Neuron (in vitro differentiated cells): ENCODE data around the gene AIDA.
A peak's percentile ranks its signal among the peaks of the same experiment; 100 is the strongest.

Experiments
- H2AFZ ChIP-seq: one replicate; pipeline ENCODE4 v1.6.1; 2013; ENCODE audit warnings: low read depth, mild to moderate bottlenecking, inconsistent platforms, low read length, moderate library complexity
- H3K27me3 ChIP-seq: one replicate; pipeline ENCODE4 v1.6.1; 2013; ENCODE audit warnings: low read length; ENCODE audit not compliant: insufficient read depth
- H3K36me3 ChIP-seq: one replicate; pipeline ENCODE4 v1.6.1; 2013; ENCODE audit warnings: low read length; ENCODE audit not compliant: insufficient read depth
- H3K4me1 ChIP-seq: one replicate; pipeline ENCODE4 v1.6.1; 2013; ENCODE audit warnings: low read length; ENCODE audit not compliant: insufficient read depth
- H3K4me3 ChIP-seq: 2 replicates; pipeline ENCODE4 v1.5.1; 2013; ENCODE audit warnings: mild to moderate bottlenecking, low read length, moderate library complexity
- H3K9me3 ChIP-seq: one replicate; pipeline ENCODE4 v1.6.1; 2013; ENCODE audit warnings: low read length

AIDA gene

GRCh38 chr1:222653178-222653827 is 59.0 kb downstream of the AIDA start:
- Histone ChIP-seq H3K36me3 (peaks cover 71% of the 10 kb centered on the region), H3K27me3 (no peaks in the 10 kb centered on the region), H3K9me3 (no peaks in the 10 kb centered on the region), H2AFZ (no peak overlapping the region), H3K4me3 (no peak overlapping the region), H3K4me1 (no peaks in the 10 kb centered on the region)

- Histone ChIP-seq H3K36me3 (peaks cover 69% of the 10 kb centered on the region), H3K9me3 (no peaks in the 10 kb centered on the region), H2AFZ (no peak overlapping the region), H3K4me3 (no peak overlapping the region), H3K27me3 (no peaks in the 10 kb centered on the region), H3K4me1 (no peaks in the 10 kb centered on the region)
Observed at GRCh38 chr1:222652676-222653075, 59.6 kb downstream of the AIDA start.

GRCh38 chr1:222644636-222644980 is 67.7 kb downstream of the AIDA start:
- Histone ChIP-seq H3K4me1 (peaks cover 10% of the 10 kb centered on the region), H3K4me3 (peak overlapping the region; percentile 59), H3K36me3 (peaks cover 10% of the 10 kb centered on the region), H2AFZ (peak overlapping the region; percentile 67), H3K9me3 (no peaks in the 10 kb centered on the region), H3K27me3 (no peaks in the 10 kb centered on the region)

GRCh38 chr1:222643938-222644635 is 68.2 kb downstream of the AIDA start:
- Histone ChIP-seq H3K27me3 (no peaks in the 10 kb centered on the region), H3K4me1 (peaks cover 10% of the 10 kb centered on the region), H3K36me3 (peaks cover 9% of the 10 kb centered on the region)

GRCh38 chr1:222643606-222643937 is 68.7 kb downstream of the AIDA start:
- no peaks in the 10 kb centered on the region for H3K27me3 ChIP-seq
- peaks cover 9% of the 10 kb centered on the region for H3K36me3 ChIP-seq
- H2AFZ ChIP-seq = peak overlapping the region; percentile 67
- no peaks in the 10 kb centered on the region for H3K9me3 ChIP-seq
- peak overlapping the region; percentile 59 for H3K4me3 ChIP-seq
- peaks cover 10% of the 10 kb centered on the region for H3K4me1 ChIP-seq

More at GRCh38 chr1:222643938-222644635, 68.2 kb downstream of the AIDA start:
- peak overlapping the region; percentile 67 for H2AFZ ChIP-seq
- peak overlapping the region; percentile 59 for H3K4me3 ChIP-seq
- H3K9me3 ChIP-seq = no peaks in the 10 kb centered on the region

GRCh38 chr1:222642468-222642867 is 69.8 kb downstream of the AIDA start:
- H2AFZ ChIP-seq = no peak overlapping the region
- H3K36me3 ChIP-seq = peaks cover 12% of the 10 kb centered on the region
- no peaks in the 10 kb centered on the region for H3K27me3 ChIP-seq
- no peaks in the 10 kb centered on the region for H3K9me3 ChIP-seq
- H3K4me3 ChIP-seq = no peak overlapping the region
- peaks cover 10% of the 10 kb centered on the region for H3K4me1 ChIP-seq

GRCh38 chr1:222641269-222641948 is 70.9 kb downstream of the AIDA start:
- Histone ChIP-seq H3K27me3 (no peaks in the 10 kb centered on the region), H3K4me1 (peaks cover 10% of the 10 kb centered on the region), H3K4me3 (no peak overlapping the region)

GRCh38 chr1:222634180-222635013 is 77.9 kb downstream of the AIDA start:
- no peaks in the 10 kb centered on the region for H3K27me3 ChIP-seq
- peaks cover 42% of the 10 kb centered on the region for H3K36me3 ChIP-seq
- no peaks in the 10 kb centered on the region for H3K4me1 ChIP-seq
- H2AFZ ChIP-seq = no peak overlapping the region
- H3K4me3 ChIP-seq = no peak overlapping the region
- no peaks in the 10 kb centered on the region for H3K9me3 ChIP-seq

More at GRCh38 chr1:222641269-222641948, 70.9 kb downstream of the AIDA start:
- Histone ChIP-seq H2AFZ (no peak overlapping the region), H3K36me3 (peaks cover 8% of the 10 kb centered on the region), H3K9me3 (no peaks in the 10 kb centered on the region)

- Histone ChIP-seq H3K9me3 (no peaks in the 10 kb centered on the region), H3K36me3 (peaks cover 56% of the 10 kb centered on the region), H2AFZ (no peak overlapping the region), H3K4me1 (no peaks in the 10 kb centered on the region), H3K27me3 (no peaks in the 10 kb centered on the region), H3K4me3 (no peak overlapping the region)
Observed at GRCh38 chr1:222632749-222633148, 79.5 kb downstream of the AIDA start.

- Histone ChIP-seq H3K27me3 (no peaks in the 10 kb centered on the region), H3K36me3 (peaks cover 64% of the 10 kb centered on the region), H2AFZ (no peak overlapping the region), H3K4me1 (no peaks in the 10 kb centered on the region), H3K4me3 (no peak overlapping the region), H3K9me3 (no peaks in the 10 kb centered on the region)
Observed at GRCh38 chr1:222631611-222632208, 80.6 kb downstream of the AIDA start.

- H3K4me1 ChIP-seq = no peaks in the 10 kb centered on the region
- no peaks in the 10 kb centered on the region for H3K9me3 ChIP-seq
- H3K27me3 ChIP-seq = no peaks in the 10 kb centered on the region
- H2AFZ ChIP-seq = no peak overlapping the region
- peaks cover 78% of the 10 kb centered on the region for H3K36me3 ChIP-seq
- no peak overlapping the region for H3K4me3 ChIP-seq
Observed at GRCh38 chr1:222629921-222630535, 82.3 kb downstream of the AIDA start.

GRCh38 chr1:222627232-222627631 is 85.1 kb downstream of the AIDA start:
- no peaks in the 10 kb centered on the region for H3K9me3 ChIP-seq
- H3K4me1 ChIP-seq = no peaks in the 10 kb centered on the region
- H3K36me3 ChIP-seq = peaks cover 81% of the 10 kb centered on the region
- no peak overlapping the region for H2AFZ ChIP-seq
- no peak overlapping the region for H3K4me3 ChIP-seq
- no peaks in the 10 kb centered on the region for H3K27me3 ChIP-seq
